K562 treated with DMSO at 1 percent for 4 hours (cell line): ENCODE data around the gene DBET. TPM values are rescaled to one million over a fixed set of nuclear protein-coding genes. Genes with fewer than 3 reads are reported as not detected.

Source experiments
- total RNA-seq: library from RNA; unstranded; fragments of 300-600 nt; gene quantifications from 2 replicates; pipeline ENCODE4 v1.2.3, GENCODE V29; 2022; ENCODE audit not compliant: insufficient read depth

The DBET gene
- not detected in 2 replicates for total RNA-seq

GRCh38 chr4:190064342-190064741 is at the start of gene DBET:
DBET (plus strand) TSS chr4:190064502.

GRCh38 chr4:190027156-190027555 is 37.1 kb upstream of the DBET start, which contains the start of gene FRG2:
FRG2 (minus strand) TSS chr4:190027256; CDS start chr4:190027204, 52 bp downstream.

Other genes starting within 250 kb of the DBET start
- 44.9 and 49.3 TPM in 2 replicates for gene FRG1, start 123.6 kb upstream of the DBET start, total RNA-seq
- gene FRG2, start 37.2 kb upstream of the DBET start, total RNA-seq = 1.6 TPM in 1 of 2 replicates, not detected in the other
- gene DUX4, start 109.3 kb downstream of the DBET start, total RNA-seq = not detected in 2 replicates